Neural progenitor cell (in vitro differentiated cells): Measurements from ENCODE around the gene DCP2.

ENCODE experiments used
- EZH2 ChIP-seq: fragments of 200-600 bp; sonication (generic); IDR thresholded peaks from 2 replicates; pipeline ENCODE4 v1.6.1; 2017; ENCODE audit warnings: antibody characterized with exemption, mild to moderate bottlenecking, moderate library complexity
- EZH2phosphoT487 ChIP-seq: fragments of 200-600 bp; sonication (generic); IDR thresholded peaks from 2 replicates; pipeline ENCODE4 v1.6.1; 2017; ENCODE audit warnings: antibody characterized with exemption
- TF ChIP-seq, protein P1 (sequence below): fragments of 200-600 bp; sonication (generic); IDR thresholded peaks from 2 replicates; pipeline ENCODE4 v1.5.1; 2017; ENCODE audit warnings: antibody characterized with exemption, mild to moderate bottlenecking

GRCh38 chr5:113053511-113053995, 77.0 kb downstream of the DCP2 start:
- TF ChIP-seq, protein P1, sequence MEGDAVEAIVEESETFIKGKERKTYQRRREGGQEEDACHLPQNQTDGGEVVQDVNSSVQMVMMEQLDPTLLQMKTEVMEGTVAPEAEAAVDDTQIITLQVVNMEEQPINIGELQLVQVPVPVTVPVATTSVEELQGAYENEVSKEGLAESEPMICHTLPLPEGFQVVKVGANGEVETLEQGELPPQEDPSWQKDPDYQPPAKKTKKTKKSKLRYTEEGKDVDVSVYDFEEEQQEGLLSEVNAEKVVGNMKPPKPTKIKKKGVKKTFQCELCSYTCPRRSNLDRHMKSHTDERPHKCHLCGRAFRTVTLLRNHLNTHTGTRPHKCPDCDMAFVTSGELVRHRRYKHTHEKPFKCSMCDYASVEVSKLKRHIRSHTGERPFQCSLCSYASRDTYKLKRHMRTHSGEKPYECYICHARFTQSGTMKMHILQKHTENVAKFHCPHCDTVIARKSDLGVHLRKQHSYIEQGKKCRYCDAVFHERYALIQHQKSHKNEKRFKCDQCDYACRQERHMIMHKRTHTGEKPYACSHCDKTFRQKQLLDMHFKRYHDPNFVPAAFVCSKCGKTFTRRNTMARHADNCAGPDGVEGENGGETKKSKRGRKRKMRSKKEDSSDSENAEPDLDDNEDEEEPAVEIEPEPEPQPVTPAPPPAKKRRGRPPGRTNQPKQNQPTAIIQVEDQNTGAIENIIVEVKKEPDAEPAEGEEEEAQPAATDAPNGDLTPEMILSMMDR, result no peak
- TF ChIP-seq EZH2phosphoT487 (no peak), EZH2 (no peak)
